SK-N-MC (cell line): Measurements from ENCODE around the gene MARK3.

Experiments
- EZH2 ChIP-seq: fragments of 200-600 bp; sonication (generic); IDR thresholded peaks from one replicate; pipeline ENCODE4 v1.6.1; 2017; ENCODE audit warnings: antibody characterized with exemption
- FOXP2 ChIP-seq: optimal IDR thresholded peaks from 2 replicates; pipeline ENCODE3; 2011; ENCODE audit warnings: mild to moderate bottlenecking, moderate library complexity; ENCODE audit not compliant: insufficient read depth; ENCODE audit errors: extremely low read length, control extremely low read depth
- POLR2AphosphoS5 ChIP-seq: IDR thresholded peaks from 2 replicates; pipeline ENCODE4 v1.6.1; 2012; ENCODE audit warnings: mild to moderate bottlenecking, low read depth, low read length, borderline replicate concordance

DNA sequence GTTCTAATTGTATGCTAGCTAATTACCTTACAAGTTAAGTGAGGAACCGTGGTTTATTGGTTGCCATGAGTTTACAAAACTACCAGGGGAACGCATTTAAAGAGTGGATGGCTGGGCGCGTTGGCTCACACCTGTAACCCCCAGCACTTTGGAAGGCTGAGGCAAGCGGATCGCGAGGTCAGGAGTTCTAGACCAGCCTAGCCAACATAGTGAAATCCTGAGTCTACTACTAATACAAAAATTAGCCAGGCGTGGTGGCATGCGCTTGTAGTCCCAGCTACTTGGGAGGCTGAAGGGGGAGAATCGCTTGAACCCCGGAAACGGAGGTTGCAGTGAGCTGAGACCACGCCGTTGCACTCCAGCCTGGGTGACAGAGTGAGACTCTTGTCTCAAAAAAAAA lies 49.0 kb upstream of the MARK3 start:
- TF ChIP-seq POLR2AphosphoS5 (no peak), EZH2 (no peak), FOXP2 (no peak)
